NOMO-1 treated with DMSO at 0.1 percent for 48 hours (cell line): ENCODE results near the gene TAS2R60.
"Not testable (repeated sequence)": the region's sequence is repeated elsewhere in the genome, so short reads cannot be mapped to it uniquely, and the experiment has no call there.

ENCODE experiments used
- DNase-seq: peaks from one replicate; lab custom pipeline; 2025; ENCODE audit not compliant: unreplicated experiment; lab: John Stamatoyannopoulos, UW

Gene TAS2R60

DNA sequence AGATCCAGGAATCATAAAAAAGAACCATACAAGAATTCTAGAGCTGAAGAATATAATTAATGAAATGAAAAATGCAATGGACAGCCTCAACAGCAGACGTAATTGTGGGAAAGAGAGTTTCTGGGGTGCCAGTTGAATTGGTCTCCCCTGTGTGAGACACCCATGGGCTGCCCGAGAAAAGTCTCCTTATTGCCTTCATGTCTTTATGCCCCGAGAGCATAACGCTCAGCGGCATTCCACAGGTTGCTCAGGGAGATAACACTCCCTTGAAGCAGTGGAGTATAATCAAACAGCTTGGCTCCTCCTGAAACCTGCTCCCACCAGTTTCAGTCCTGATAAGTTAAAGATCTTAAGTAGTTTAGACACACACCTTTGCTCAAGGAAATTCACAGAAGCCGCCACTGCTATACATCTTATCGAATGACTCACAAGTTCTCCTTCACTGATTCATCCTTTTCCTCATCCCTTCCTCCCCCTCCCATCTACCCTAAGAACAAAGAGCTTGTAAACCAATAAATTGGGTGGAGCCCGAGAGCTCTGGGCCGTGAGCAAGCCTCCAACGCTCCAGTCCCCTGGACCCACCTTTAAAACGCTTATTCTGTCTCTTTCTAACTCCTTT is 28.9 kb downstream of the TAS2R60 start:
- not testable (repeated sequence) for DNase-seq

DNA sequence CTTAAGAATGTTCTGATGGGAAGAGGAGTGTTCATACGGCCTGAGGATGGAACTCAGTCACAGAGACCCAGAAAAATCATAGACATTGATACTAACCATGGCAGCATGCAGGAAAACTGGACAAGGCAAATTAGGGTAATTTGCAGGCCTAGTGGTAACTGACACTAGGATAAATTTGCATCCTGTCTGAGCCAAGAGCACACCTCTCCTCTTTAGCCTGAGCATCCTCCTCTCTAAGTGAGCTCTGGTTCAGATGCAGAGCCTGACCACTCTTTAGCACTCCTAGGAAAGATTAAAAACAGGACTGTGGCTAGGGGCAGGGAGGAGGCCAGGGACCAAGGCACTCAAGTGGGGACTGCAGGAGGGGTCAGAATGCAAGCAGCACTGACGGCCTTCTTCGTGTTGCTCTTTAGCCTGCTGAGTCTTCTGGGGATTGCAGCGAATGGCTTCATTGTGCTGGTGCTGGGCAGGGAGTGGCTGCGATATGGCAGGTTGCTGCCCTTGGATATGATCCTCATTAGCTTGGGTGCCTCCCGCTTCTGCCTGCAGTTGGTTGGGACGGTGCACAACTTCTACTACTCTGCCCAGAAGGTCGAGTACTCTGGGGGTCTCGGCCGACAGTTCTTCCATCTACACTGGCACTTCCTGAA is 34.4 kb downstream of the TAS2R60 start, which contains the start of gene TAS2R41:
TAS2R41 (plus strand) TSS at position 373 of the 650 bp plus-strand sequence; CDS start at position 373, 0 bp downstream.
- no peak for DNase-seq

DNA sequence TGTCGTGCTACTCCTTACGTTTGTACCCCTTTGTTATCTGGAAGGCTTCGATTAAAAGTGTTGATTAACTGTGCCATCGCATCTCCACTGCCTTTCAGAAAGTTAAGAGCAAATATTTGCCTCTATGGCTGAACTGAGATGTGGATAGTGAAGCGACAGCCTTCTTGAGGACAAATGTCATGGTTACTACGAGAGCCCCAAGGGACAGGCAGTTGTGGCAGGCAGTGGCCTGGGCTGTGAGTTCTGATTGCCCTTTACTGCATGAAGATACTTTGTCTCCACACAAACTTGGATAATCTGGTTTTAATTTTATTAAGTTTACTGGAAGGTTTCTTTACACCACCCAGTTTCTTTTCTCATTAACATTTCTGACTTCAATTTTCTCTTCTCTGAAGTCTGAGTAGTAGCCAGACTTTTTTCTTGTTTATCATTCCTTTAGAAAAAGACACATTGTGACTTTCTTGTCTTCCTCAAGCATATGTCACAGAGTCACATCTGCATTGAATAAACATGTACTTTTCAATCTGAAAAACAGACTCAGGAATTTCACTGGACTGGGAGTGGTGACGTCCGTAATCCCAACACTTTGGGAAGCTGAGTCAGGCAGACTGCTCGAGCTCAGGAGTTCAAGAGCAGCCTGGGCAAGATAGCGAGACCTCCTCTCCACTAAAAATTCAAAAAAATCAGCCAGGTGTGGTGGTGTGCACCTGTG is 36.0 kb downstream of the TAS2R60 start:
- no peak for DNase-seq

DNA sequence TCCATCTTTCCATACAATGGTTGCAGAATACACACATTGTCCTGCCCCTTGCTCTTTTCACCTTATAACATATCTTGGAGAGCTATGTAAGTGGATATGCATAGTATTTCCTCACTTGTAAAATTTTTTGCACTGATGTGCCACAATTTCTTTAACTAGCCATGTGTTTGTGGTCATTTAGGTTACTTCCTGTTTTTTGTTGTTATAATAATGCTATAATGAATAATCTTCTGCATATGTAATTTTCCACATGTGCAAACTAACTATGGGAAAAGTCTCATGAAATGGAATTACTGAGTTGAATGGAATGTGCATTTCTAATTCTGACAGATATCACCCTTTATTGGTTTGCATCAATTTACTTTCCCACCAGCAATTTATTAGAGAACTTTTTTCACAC is 37.2 kb downstream of the TAS2R60 start:
- DNase-seq, result peak; percentile 8

DNA sequence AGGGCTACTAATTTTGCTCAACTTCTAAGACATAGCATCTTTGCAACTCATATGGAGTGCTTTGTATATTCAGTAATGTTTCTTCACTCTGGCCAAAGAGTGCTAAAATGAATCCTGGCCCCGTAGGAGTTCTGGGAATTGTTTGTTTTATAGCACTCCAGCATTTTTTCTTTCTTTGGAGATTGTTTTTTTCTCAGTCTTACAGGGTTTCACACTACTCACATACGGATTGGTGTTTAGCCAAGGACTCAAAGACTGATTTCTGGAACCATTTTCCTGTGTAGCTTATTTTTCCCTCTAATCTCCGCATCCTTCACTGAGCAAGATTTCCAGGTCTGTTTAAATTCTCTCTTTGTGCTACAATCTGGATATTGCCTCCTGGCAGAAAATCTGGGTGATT is 40.9 kb downstream of the TAS2R60 start:
- DNase-seq, result no peak

DNA sequence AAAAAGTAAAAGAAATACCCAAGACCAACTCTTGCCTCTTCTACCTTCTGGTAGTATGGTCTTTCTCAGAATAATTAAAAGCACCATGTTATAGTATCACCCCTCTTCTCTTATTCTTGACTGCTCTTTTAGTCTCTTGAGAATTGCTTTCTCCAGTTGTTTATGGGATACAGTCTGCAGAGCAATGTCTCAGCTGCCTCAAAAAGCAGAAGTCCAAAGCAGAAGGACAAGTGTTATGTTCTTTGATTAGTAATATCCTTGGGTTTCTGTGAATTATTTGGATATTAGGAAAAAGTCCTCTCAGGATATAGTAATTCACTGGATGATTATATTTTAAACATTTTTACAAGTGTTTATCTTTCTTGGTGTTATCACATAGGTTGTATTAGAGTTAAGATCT is 41.8 kb downstream of the TAS2R60 start:
- peak; percentile 35 for DNase-seq

DNA sequence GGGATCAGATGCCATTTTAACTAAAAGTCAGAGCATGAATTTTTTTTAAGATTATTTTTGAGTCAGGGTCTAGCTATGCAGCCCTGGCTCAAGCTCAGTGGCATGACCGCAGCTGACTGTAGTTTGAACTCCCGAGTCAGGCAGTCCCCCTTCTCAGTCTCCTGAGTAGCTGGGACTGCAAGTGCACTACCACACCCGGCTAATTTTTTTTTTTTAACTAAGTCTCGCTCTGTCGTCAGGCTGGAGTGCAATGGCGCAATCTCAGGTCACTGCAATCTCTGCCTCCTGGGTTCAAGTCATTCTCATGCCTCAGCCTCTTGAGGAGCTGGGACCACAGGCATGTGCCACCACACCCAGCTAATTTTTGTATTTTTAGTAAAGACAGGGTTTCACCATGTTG is 42.2 kb downstream of the TAS2R60 start:
- DNase-seq, result no peak

DNA sequence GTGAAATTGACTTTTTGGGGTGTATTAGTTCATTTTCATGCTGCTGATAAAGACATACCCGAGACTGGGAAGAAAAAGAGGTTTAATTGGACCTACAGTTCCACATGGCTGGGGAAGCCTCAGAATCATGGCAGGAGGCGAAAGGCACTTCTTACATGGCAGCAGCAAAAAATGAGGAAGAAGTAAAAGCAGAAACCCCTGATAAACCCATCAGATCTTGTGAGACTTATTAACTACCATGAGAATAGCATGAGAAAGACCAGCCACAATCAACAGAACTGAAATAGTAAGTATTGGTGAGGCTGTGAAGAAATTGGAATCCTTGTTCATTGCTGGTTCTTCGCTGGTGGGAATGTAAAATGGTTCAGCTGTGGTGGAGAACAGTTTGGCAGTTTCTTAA is 43.0 kb downstream of the TAS2R60 start:
- not testable (repeated sequence) for DNase-seq

DNA sequence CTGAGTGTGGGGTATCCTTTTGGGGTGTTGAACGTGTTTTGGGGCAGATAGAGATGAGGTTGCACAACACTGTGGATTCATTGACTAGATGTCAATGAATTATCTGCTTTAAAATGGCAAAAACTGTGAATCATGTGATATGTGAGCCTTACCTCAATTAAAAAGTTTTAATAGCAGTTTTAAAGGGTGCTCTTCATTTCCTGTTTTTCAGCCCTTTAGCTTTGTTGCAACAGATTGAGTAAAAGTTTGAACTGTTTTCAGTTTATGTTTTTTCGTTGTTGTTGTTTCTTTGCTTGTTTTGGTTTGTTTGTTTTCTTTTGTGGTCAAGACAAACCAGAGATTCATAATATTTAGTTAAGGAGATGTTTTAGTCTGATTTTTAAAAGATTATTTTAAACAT is 43.8 kb downstream of the TAS2R60 start:
- no peak for DNase-seq

DNA sequence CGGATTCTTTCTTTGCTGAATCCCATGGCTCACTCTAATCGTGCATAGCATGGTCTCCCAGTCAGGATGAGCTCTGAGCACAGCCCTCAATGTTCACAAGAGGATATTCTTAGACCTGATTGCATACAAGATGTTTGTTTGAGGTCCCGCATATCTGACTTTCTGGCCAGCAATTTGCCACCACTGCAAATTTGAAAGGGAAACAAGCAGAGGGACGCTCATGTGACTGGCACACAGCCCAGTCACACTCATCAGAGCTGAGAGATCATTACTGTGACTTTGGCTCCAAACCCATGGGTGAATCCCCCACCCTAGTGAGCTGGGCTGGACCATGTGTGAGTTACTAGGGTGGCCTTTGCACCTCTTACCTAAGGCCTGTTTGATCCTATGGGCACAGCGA is 44.3 kb downstream of the TAS2R60 start:
- no peak for DNase-seq

DNA sequence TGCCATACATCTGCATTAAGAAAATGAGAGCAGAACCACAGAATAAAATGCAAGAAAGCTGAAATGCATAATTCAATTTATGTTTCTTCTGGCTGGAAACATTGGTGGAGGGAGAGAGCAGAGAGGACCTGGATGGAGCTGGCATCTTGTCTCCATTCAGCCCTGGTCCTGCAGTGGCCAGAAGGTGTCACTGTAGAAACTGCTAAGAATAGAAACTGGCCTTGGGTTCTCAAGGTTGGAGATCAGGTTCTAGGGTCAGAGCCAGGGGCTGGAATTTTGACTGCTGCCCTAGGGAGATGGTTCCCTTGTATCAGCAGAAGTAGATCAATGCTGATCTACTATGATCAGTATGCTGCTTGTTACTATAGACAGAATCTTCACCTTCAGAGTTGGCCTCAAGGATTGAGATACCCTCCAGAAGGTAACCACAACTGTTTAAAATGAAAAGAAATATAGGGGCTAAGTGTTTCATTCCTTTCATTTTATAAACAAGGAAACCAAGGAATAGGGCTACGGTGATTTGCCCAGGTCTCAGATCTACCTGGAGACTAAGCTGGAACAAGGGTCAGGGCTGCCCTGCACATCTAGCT is 47.6 kb downstream of the TAS2R60 start:
- no peak for DNase-seq

DNA sequence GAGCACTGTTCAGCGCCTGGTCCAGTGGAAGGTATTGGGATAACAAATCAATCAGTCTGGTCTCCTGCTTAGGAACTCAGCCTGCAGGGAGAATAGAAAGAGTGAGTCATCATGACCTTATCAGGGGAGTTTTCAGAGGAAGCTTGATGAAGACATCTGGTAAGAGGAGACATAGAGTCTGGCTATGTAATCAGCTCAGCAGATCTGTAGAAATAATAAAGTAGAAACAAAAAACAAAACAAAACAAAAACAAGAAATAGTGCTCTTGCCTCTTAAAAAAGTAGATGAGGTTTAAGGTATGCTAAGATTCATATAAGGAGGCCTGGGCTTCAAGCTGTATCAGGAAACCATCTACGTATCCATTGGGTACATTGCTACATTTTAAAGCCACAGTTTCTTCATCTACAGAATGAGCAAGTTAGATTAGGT is 48.8 kb downstream of the TAS2R60 start:
- no peak for DNase-seq

DNA sequence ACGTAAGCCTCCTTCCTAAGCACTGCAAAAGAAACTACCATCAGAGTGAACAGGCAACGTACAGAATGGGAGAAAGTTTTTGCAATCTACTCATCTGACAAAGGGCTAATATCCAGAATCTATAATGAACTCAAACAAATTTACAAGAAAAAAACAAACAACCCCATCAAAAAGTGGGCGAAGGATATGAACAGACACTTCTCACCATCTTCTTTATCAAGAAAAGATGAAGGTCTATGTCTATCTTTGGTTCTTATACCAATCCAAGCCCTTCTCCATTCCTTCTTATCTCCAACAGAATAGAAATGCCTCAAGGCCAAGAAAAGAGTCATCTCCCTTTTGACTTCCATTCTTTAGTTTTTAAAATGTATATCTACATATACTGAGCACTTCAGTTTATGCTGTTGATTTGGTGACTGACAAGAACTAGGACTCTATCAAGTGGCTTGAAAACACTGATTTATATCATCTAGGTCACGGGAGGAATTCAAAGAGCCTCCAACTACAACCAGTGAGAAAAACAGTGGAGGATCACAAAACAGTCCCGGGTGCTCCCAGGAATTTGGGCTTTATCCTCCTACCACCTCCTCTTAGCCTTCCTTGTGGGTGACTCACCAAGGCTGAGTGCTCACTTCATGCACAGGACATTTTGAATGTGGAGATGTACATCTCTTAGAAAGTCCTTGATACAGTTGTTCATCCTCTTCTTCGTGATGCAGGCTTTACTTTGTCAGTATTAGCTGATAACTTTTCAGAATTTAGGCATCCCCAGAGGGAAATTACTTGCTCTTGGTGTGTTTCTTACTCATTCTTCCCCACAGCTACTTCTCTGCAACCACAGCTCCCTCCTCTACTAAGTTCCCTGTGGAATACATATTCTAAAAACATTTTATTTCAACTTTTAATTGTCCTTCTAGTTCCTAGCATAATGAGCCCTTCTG is 49.8 kb downstream of the TAS2R60 start:
- DNase-seq, result no peak

DNA sequence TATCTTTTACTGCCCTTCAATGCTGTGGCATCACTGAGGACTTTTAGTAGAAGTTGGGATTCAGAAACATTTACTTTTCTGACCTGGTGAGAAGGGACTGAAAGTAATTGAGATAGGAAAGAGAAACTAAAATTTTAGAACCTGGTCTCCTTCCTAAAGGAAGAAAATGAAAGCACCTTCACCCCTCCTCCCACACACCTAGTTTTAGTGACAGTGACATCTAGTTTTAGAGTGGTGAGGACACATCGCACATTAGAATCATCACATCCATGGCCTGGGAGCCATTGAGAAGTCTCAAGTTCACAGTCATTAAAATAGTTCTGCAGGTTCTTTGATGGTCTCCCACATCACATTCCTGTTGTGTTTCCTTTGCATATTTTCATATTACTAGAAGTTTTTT is 50.5 kb downstream of the TAS2R60 start:
- no peak for DNase-seq
